ENCODE measurements around the gene PHF13.
"Not testable (repeated sequence)": the region's sequence is repeated elsewhere in the genome, so short reads cannot be mapped to it uniquely, and the experiment has no call there.

The PHF13 gene

GRCh38 chr1:6628971-6629479 lies 15.5 kb downstream of the PHF13 start:
- no peak for DNase-seq (ENCODE audit: low spot score)

GRCh38 chr1:6630027-6630426 lies 16.5 kb downstream of the PHF13 start:
- DNase-seq (ENCODE audit: low spot score): no peak

GRCh38 chr1:6631058-6631457 lies 17.5 kb downstream of the PHF13 start:
- DNase-seq (ENCODE audit: low spot score): no peak

- no peak for DNase-seq (ENCODE audit: low spot score)
Measured at GRCh38 chr1:6632588-6633514, 19.3 kb downstream of the PHF13 start.

- no peak for DNase-seq (ENCODE audit: low spot score)
Measured at GRCh38 chr1:6634371-6635052, 21.0 kb downstream of the PHF13 start.

GRCh38 chr1:6635161-6635909 lies 21.8 kb downstream of the PHF13 start:
- no peak for DNase-seq (ENCODE audit: low spot score)

GRCh38 chr1:6635910-6636760 lies 22.6 kb downstream of the PHF13 start:
- DNase-seq (ENCODE audit: low spot score): no peak

- DNase-seq (ENCODE audit: low spot score): not testable (repeated sequence)
Measured at GRCh38 chr1:6636778-6637177, 23.2 kb downstream of the PHF13 start.

- no peak for DNase-seq (ENCODE audit: low spot score)
Measured at GRCh38 chr1:6637770-6638169, 24.2 kb downstream of the PHF13 start.

- DNase-seq (ENCODE audit: low spot score): peak; percentile 40
Measured at GRCh38 chr1:6638226-6638625, 24.7 kb downstream of the PHF13 start.

- DNase-seq (ENCODE audit: low spot score): not testable (repeated sequence)
Measured at GRCh38 chr1:6640867-6641266, 27.3 kb downstream of the PHF13 start.

- DNase-seq (ENCODE audit: low spot score): no peak
Measured at GRCh38 chr1:6645018-6645417, 31.5 kb downstream of the PHF13 start.

- peak; percentile 45 for DNase-seq (ENCODE audit: low spot score)
Measured at GRCh38 chr1:6646499-6647148, 33.1 kb downstream of the PHF13 start.

GRCh38 chr1:6648556-6648955 lies 35.0 kb downstream of the PHF13 start:
- DNase-seq (ENCODE audit: low spot score): no peak

- DNase-seq (ENCODE audit: low spot score): no peak
Measured at GRCh38 chr1:6651909-6652308, 38.4 kb downstream of the PHF13 start.

GRCh38 chr1:6652986-6653385 lies 39.5 kb downstream of the PHF13 start:
- DNase-seq (ENCODE audit: low spot score): no peak

- DNase-seq (ENCODE audit: low spot score): no peak
Measured at GRCh38 chr1:6653436-6654290, 40.1 kb downstream of the PHF13 start.

- DNase-seq (ENCODE audit: low spot score): no peak
Measured at GRCh38 chr1:6657138-6657537, 43.6 kb downstream of the PHF13 start.

GRCh38 chr1:6658359-6659060 lies 45.0 kb downstream of the PHF13 start:
- no peak for DNase-seq (ENCODE audit: low spot score)

Data from globus pallidus (tissue), 1 donor.